HG03439 (cell line): ENCODE measurements around the gene CAAP1.
A peak's percentile ranks its signal among the peaks of the same experiment; 100 is the strongest.
"Not testable (repeated sequence)": the region's sequence is repeated elsewhere in the genome, so short reads cannot be mapped to it uniquely, and the experiment has no call there.

Experiments
- ATAC-seq: cut with Tn5 transposase; IDR thresholded peaks from one replicate; pipeline ENCODE4 v1.9.1; 2021; ENCODE audit warnings: mild to moderate bottlenecking, moderate library complexity; ENCODE audit not compliant: unreplicated experiment

CAAP1 gene

GRCh38 chr9:26892251-26893029 is at the start of gene CAAP1:
CAAP1 (minus strand) TSS chr9:26892802; CDS start chr9:26892715, 87 bp downstream.
- peak; percentile 89 for ATAC-seq

DNA sequence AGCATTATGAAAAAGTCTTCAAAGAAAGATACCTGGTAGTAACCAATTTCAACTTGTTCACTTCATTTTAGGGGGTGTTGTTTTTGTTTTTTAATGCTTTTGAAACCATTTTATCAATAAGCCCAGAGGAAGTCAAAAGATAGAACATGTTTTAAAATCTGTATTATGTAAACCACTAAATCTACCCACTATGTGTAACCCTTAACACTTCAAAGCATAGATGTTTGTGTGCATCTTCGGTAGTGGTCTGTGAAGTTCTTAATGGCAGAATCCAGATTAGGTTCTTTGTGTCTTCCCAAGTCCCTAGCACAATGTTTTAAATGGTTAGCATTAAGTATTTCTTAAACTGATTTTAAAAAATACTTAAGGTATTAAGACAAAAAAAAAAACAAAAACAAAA is 48.2 kb upstream of the CAAP1 start:
- no peak for ATAC-seq

DNA sequence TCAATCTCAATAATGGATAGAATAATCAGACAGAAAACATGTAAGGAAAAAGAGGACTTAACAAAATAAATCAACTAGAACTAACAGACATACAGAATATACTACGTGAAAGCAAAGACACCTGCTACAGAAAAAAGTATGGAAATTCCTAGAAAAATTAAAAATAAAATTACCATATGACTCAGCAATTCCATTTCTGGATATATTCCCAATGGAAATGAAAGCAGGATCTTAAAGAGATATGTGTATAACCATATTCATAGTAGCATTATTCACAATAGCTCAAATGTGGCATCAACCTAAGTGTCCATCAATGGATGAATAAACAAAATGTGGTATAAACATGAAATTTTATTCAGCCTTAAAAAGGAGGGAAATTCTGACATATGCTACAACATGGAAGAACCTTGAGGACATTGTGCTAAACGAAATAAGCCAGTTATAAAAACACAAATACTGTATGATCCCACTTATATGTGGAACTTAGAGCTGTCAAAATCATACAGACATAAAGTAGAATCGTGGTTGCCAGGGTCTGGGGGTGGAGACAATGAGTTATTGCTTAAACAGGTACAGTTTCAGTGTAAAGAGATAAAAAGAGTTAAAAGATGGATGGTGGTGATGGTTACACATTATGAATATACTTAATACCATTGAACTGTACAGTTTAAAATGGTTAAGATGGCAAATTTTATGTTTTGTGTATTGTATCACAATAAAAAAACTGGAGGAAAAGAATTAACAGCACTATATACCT is 47.5 kb upstream of the CAAP1 start:
- no peak for ATAC-seq

DNA sequence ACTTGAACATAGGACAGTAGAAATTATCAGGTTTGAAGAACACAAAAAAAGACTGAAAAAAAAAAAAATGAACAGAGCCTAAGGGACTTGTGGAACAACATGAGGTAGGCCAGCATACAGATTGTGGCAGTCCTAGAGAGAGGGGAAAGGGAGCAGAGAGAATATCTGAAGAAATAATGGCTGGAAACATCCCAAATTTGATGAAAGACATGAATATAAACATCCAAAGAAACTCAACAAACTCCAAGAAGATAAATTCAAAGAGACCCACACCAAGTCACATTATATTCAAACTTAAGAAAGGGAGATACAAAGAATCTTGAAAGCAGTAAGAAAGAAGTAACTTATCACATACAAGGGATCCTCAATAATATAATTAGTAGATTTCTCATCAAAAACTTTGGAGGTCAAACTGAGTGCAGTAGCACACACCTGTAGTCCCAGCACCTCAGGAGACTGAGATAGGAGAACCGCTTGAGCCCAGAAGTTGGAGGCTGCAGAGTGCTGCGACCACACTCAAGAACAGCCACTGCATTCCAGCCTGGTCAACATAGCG is 45.3 kb upstream of the CAAP1 start:
- no peak for ATAC-seq

- ATAC-seq: no peak
Observed at GRCh38 chr9:26935847-26936246, 43.2 kb upstream of the CAAP1 start.

GRCh38 chr9:26928902-26929495 is 36.4 kb upstream of the CAAP1 start:
- no peak for ATAC-seq

GRCh38 chr9:26925609-26926008 is 33.0 kb upstream of the CAAP1 start:
- ATAC-seq: no peak

- ATAC-seq: no peak
Observed at GRCh38 chr9:26919698-26920097, 27.1 kb upstream of the CAAP1 start.

- ATAC-seq: no peak
Observed at GRCh38 chr9:26913138-26913668, 20.6 kb upstream of the CAAP1 start.

GRCh38 chr9:26904671-26905070 is 12.1 kb upstream of the CAAP1 start:
- no peak for ATAC-seq

DNA sequence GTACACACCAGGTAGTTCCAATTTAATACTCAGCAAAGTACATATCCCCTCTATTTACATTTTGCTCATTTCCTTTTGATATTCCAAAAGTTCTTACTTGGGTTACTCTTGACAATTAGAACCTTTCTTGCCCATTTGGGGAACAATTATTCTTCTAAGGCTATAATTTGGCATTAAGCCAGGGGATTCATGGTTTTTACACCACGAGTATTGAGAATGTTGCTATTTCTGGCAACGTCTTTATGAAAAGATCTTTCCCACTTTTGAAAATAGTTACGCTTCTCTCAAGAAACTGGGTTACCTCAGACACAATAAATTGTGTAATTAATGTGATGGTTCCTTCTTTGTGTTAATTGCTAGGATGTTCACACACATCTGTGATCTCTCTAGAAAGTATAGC is 11.5 kb upstream of the CAAP1 start:
- ATAC-seq: no peak

- no peak for ATAC-seq
Observed at GRCh38 chr9:26893030-26893676, 551 bp upstream of the CAAP1 start.

- no peak for ATAC-seq
Observed at GRCh38 chr9:26891726-26892125, 876 bp downstream of the CAAP1 start.

GRCh38 chr9:26888271-26888670 is 4.3 kb downstream of the CAAP1 start:
- ATAC-seq: no peak

DNA sequence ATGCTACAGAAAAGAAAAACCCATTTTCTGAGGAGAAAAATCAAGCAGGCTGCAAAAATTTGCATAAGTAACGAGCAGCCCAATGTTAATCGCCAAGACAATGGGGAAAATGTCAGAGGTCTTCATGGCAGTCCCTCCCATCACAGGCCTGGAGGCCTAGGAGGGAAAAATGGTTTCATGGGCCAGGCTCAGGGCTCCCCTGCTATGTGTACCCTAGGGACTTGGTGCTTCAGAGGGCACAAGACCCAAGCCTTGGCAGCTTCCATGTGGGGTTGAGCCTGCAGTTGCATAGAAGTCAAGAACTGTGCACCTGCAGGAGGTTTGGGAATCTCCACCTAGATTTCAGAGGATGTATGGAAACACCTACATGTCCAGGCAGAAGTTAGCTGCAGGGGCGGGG is 10.4 kb downstream of the CAAP1 start:
- no peak for ATAC-seq

DNA sequence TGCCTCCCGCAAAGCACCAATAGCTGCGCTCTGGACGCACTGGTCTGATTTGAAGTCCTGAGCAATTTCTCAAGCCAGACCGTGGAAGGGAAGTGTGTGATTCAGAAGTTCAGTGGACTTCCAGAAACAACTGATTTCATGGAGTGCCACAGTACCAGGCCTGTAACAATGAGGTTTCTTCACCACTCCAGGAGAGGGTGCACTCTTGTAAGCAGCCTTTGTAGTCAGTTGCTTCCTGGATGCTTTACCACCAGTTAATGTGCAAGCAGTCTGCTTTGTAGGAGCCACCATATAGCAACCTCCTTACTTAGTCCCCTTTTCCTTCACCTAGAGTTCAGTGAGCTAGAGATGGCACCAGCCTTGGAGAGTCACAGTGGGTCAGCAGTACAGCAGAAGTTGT is 12.3 kb downstream of the CAAP1 start:
- no peak for ATAC-seq

- ATAC-seq: not testable (repeated sequence)
Observed at GRCh38 chr9:26875155-26875554, 17.4 kb downstream of the CAAP1 start.

GRCh38 chr9:26870292-26870691 is 22.3 kb downstream of the CAAP1 start:
- ATAC-seq: no peak

DNA sequence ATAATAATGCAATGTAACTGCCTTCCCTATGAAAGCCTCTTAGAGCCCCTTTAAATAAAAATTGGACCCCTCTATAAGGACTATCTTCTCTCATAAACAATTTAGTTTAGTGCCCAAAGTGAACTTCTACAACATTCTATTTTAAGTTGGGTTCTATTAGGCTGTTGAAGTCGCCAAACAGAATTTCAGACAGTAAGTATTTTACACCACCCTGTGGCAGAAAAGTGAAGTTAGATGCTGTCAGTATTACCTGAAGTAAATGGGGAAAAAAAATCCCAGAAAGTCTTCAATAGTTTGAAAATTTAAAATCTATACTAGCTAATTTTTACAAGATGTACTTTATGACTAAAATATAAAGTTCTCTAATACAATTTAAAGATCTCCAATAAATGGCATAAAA is 29.5 kb downstream of the CAAP1 start:
- ATAC-seq: no peak

DNA sequence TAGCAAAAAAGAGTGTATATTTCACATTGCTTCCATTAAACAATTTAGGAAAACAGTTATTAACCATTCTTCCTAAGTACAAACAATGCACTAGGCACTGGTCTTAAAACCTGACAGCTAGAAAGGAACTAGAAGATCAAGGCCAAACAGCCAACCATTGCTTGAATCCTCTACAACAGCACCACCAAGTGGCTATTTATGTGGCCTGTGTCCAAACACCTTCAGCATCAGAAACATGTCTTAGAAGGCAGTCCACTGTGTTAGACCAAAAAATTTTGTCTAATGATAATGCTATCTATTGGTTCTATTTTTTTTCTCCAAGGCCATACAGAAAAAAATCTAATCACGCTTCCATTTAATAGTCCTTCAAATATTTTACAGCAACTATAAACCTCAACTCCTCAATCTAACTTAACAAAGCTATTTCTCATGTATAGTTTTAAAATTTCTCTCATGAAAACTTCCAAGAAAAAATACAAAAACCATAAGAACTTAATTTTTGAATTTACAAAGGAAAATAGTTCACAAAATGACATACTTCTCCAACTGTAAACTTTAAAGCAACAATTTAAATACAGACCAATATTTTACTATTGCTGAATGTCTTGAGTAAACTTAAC is 36.1 kb downstream of the CAAP1 start:
- ATAC-seq: no peak
